PC-9 (cell line): Measurements from ENCODE around the gene CD1C. TPM values are rescaled to one million over a fixed set of nuclear protein-coding genes. Genes with fewer than 3 reads are reported as not detected.
"Not testable (repeated sequence)": the region's sequence is repeated elsewhere in the genome, so short reads cannot be mapped to it uniquely, and the experiment has no call there.

Experiments used
- BruUV-seq: library from RNA; stranded (reverse); fragments of 400-500 nt; replicated peaks from 2 replicates; lab custom pipeline; 2021; lab: Mats Ljungman, UMichigan
- CTCF ChIA-PET: fragments of 300-600 bp; sonication (Branson Sonifier 250); formaldehyde crosslinking; loops from one replicate; lab custom pipeline; 2022; ENCODE audit warnings: antibody characterized with exemption; lab: Charles Lee
- POLR2A ChIA-PET: fragments of 300-600 bp; sonication (Branson Sonifier 250); formaldehyde crosslinking; loops from one replicate; lab custom pipeline; 2022; ENCODE audit warnings: antibody characterized with exemption; ENCODE audit not compliant: unreplicated experiment; lab: Charles Lee
- DNase-seq, 2 experiments: peaks; one replicate each; pipeline versions ENCODE4 v3.0.0 to v3.0.0-alpha.2; 2015 to 2022; ENCODE audit warnings: mixed read lengths in 1 of 2
- H2AFZ ChIP-seq: fragments of 200-600 bp; sonication (generic); 2 replicates; pipeline ENCODE4 v1.8.1; 2017; ENCODE audit warnings: antibody characterized with exemption
- H3F3A ChIP-seq: fragments of 200-600 bp; sonication (generic); 2 replicates; pipeline ENCODE4 v1.8.1; 2017; ENCODE audit warnings: antibody characterized with exemption, mild to moderate bottlenecking, low read depth; ENCODE audit not compliant: insufficient read depth
- H3K27ac ChIP-seq: fragments of 200-600 bp; sonication (generic); 2 replicates; pipeline ENCODE4 v1.6.1; 2016; ENCODE audit warnings: mixed run types
- H3K27me3 ChIP-seq: fragments of 200-600 bp; sonication (generic); 2 replicates; pipeline ENCODE4 v1.6.1; 2016; ENCODE audit warnings: low read depth, mixed run types; ENCODE audit not compliant: insufficient read depth
- H3K36me3 ChIP-seq: fragments of 200-600 bp; sonication (generic); 2 replicates; pipeline ENCODE4 v1.6.1; 2016; ENCODE audit warnings: low read depth, mixed run types
- H3K4me1 ChIP-seq: fragments of 200-600 bp; sonication (generic); replicated peaks from 2 replicates; pipeline ENCODE4 v1.6.1; 2016; ENCODE audit warnings: mixed run types; ENCODE audit not compliant: insufficient read depth
- H3K4me2 ChIP-seq: fragments of 200-600 bp; sonication (generic); 2 replicates; pipeline ENCODE4 v1.6.1; 2017; ENCODE audit warnings: mixed run types
- H3K4me3 ChIP-seq: fragments of 200-600 bp; sonication (generic); 2 replicates; pipeline ENCODE4 v1.6.1; 2016; ENCODE audit warnings: mixed run types
- H3K79me2 ChIP-seq: fragments of 200-600 bp; sonication (generic); 2 replicates; pipeline ENCODE4 v1.6.1; 2017; ENCODE audit warnings: low read depth, mixed run types
- H3K9me2 ChIP-seq: fragments of 200-600 bp; sonication (generic); 2 replicates; pipeline ENCODE4 v1.8.1; 2017; ENCODE audit warnings: mild to moderate bottlenecking; ENCODE audit not compliant: insufficient read depth
- H3K9me3 ChIP-seq: fragments of 200-600 bp; sonication (generic); 2 replicates; pipeline ENCODE4 v1.8.1; 2016; ENCODE audit warnings: low read depth; ENCODE audit not compliant: insufficient read depth
- H4K20me1 ChIP-seq: fragments of 200-600 bp; sonication (generic); 2 replicates; pipeline ENCODE4 v1.8.1; 2017; ENCODE audit not compliant: insufficient read depth
- CTCF ChIP-seq: fragments of 200-600 bp; sonication (generic); conservative IDR thresholded peaks from 2 replicates; pipeline ENCODE4 v1.6.1; 2017; ENCODE audit warnings: mixed run types, antibody characterized with exemption, mild to moderate bottlenecking, moderate library complexity
- EZH2 ChIP-seq: fragments of 200-600 bp; sonication (generic); IDR thresholded peaks from 2 replicates; pipeline ENCODE4 v1.8.0; 2017; ENCODE audit warnings: antibody characterized with exemption, low read depth
- intact Hi-C: fragments of 100-400 bp; cut with micrococcal nuclease; formaldehyde crosslinking; loops from one replicate; pipeline ENCODE4 v1.10.0; 2022; ENCODE audit not compliant: unreplicated experiment
- total RNA-seq: library from RNA; stranded (reverse); gene quantifications from 2 replicates; pipeline ENCODE4 v1.2.3, GENCODE V29; 2021

CD1C gene
- total RNA-seq, 1 experiment from 2014 or later: not detected

GRCh38 chr1:158255656-158256055 is 34.1 kb upstream of the CD1C start:
- no peak overlapping the region for H3K4me3 ChIP-seq
- no peaks in the 10 kb centered on the region for H3K4me1 ChIP-seq
- no peak overlapping the region for H3K4me2 ChIP-seq
- POLR2A ChIA-PET: no interaction called here
- H3F3A ChIP-seq: no peaks in the 10 kb centered on the region
- no peaks in the 10 kb centered on the region for H4K20me1 ChIP-seq
- no peaks in the 10 kb centered on the region for H3K9me2 ChIP-seq
- DNase-seq: no peak
- no TSS peak for BruUV-seq
- no peak overlapping the region for H2AFZ ChIP-seq
- CTCF ChIA-PET: no interaction called here
- no peak overlapping the region for H3K27ac ChIP-seq
- no peaks in the 10 kb centered on the region for H3K79me2 ChIP-seq
- no peaks in the 10 kb centered on the region for H3K36me3 ChIP-seq
- H3K9me3 ChIP-seq: no peaks in the 10 kb centered on the region
- intact Hi-C loops: no loop called here
- TF ChIP-seq CTCF (no peak), EZH2 (no peak)
- peaks cover 18% of the 10 kb centered on the region; the same call in 1 of the 2 replicates for H3K27me3 ChIP-seq

- POLR2A ChIA-PET, intact Hi-C loops, H3K27ac ChIP-seq, H3K9me3 ChIP-seq, H3K9me2 ChIP-seq, H3K4me3 ChIP-seq, CTCF ChIA-PET, DNase-seq, H3K4me1 ChIP-seq, H3K79me2 ChIP-seq, H4K20me1 ChIP-seq, BruUV-seq, H3F3A ChIP-seq, H2AFZ ChIP-seq, H3K36me3 ChIP-seq, H3K4me2 ChIP-seq: not testable (repeated sequence)
- peaks cover 23% of the 10 kb centered on the region; the same call in 1 of the 2 replicates for H3K27me3 ChIP-seq
These were observed 33.0 kb upstream of the CD1C start for GRCh38 chr1:158256747-158257146.

GRCh38 chr1:158257888-158258287 is 31.8 kb upstream of the CD1C start:
- H3K36me3 ChIP-seq: no peaks in the 10 kb centered on the region
- CTCF ChIA-PET: no interaction called here
- BruUV-seq: no TSS peak
- H3K27me3 ChIP-seq: peaks cover 27% of the 10 kb centered on the region; the same call in 1 of the 2 replicates
- no peak for DNase-seq
- intact Hi-C loops: no loop called here
- no peaks in the 10 kb centered on the region for H3K4me1 ChIP-seq
- no peaks in the 10 kb centered on the region for H3K9me2 ChIP-seq
- no peaks in the 10 kb centered on the region for H3K9me3 ChIP-seq
- H3K27ac ChIP-seq: no peak overlapping the region
- TF ChIP-seq CTCF: no peak
- TF ChIP-seq EZH2: no peak
- no peak overlapping the region for H3K4me3 ChIP-seq
- H3K4me2 ChIP-seq: no peak overlapping the region
- H3K79me2 ChIP-seq: no peaks in the 10 kb centered on the region
- H4K20me1 ChIP-seq: no peaks in the 10 kb centered on the region
- POLR2A ChIA-PET: no interaction called here
- H3F3A ChIP-seq: no peaks in the 10 kb centered on the region
- no peak overlapping the region for H2AFZ ChIP-seq

- H2AFZ ChIP-seq: no peak overlapping the region
- H3K27ac ChIP-seq: no peak overlapping the region
- no peak for DNase-seq
- H3K9me2 ChIP-seq: no peaks in the 10 kb centered on the region
- no TSS peak for BruUV-seq
- no peaks in the 10 kb centered on the region for H3K36me3 ChIP-seq
- no peaks in the 10 kb centered on the region for H3F3A ChIP-seq
- no peak for TF ChIP-seq EZH2
- TF ChIP-seq CTCF: no peak
- no peak overlapping the region for H3K4me2 ChIP-seq
- ChIA-PET CTCF (no interaction called here), POLR2A (no interaction called here)
- no peaks in the 10 kb centered on the region for H3K79me2 ChIP-seq
- H3K4me3 ChIP-seq: no peak overlapping the region
- no peaks in the 10 kb centered on the region for H4K20me1 ChIP-seq
- H3K9me3 ChIP-seq: no peaks in the 10 kb centered on the region
- peaks cover 33% of the 10 kb centered on the region for H3K27me3 ChIP-seq
- no peaks in the 10 kb centered on the region for H3K4me1 ChIP-seq
- intact Hi-C loops: no loop called here
These were observed 30.6 kb upstream of the CD1C start for GRCh38 chr1:158259117-158259516.
